SK-MEL-5 (cell line): ENCODE data around the gene DRD5. TPM values are rescaled to one million over a fixed set of nuclear protein-coding genes. Genes with fewer than 3 reads are reported as not detected.
A peak's percentile ranks its signal among the peaks of the same experiment; 100 is the strongest.
"Not testable (repeated sequence)": the region's sequence is repeated elsewhere in the genome, so short reads cannot be mapped to it uniquely, and the experiment has no call there.

Experiments
- DNase-seq: peaks from one replicate; pipeline ENCODE4 v3.0.0-alpha.2; 2016; ENCODE audit warnings: low read depth, low spot score
- in situ Hi-C: cut with HindIII; loops from 2 replicates; pipeline ENCODE4 v1.10.0; 2016; ENCODE audit warnings: low sequenced_read_pairs, high pct_unique_total_duplicates, low pct_unique_long_range_greater_than_20kb
- polyA plus RNA-seq, 2 experiments: library from polyadenylated mRNA; depleted of rRNA; stranded (reverse); fragments of >200 nt; gene quantifications; 2 replicates each; pipeline ENCODE4 v1.2.3, GENCODE V29; 2015
- total RNA-seq: library from RNA; depleted of rRNA; stranded (reverse); fragments of >200 nt; shearing (Covaris generic); gene quantifications from 2 replicates; pipeline ENCODE4 v1.2.3, GENCODE V29; 2014; rRNA removed

Gene DRD5
- not detected in 2 replicates for total RNA-seq
- polyA plus RNA-seq (2015; cell fraction: cytosol; rRNA removed), result not detected in 2 replicates
- polyA plus RNA-seq (2015; cell fraction: nucleus; rRNA removed), result not detected in 2 replicates

GRCh38 chr4:9781343-9782135 is at the start of gene DRD5:
Gene DRD5, plus strand, starts transcription at chr4:9781634. Its CDS starts 396 bp downstream, at chr4:9782030.
- in situ Hi-C loops, result no loop called here
- no peak for DNase-seq

DNA sequence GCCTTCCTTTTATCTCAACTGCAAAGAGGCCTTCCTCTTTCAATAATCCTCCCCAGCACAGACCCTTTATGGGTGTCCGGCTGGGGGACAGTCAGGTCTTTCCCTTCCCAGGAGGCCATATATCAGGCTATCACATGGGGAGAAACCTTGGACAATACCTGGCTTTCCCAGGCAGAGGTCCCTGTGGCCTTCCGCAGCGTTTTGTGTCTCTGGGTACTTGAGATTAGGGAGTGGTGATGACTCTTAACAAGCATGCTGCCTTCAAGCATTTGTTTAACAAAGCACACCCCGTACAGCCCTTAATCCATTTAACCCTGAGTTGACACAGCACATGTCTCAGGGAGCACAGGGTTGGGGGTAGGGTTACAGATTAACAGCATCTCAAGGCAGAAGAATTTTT is 49.2 kb upstream of the DRD5 start:
- DNase-seq, in situ Hi-C loops: not testable (repeated sequence)

GRCh38 chr4:9735515-9735914 is 45.9 kb upstream of the DRD5 start:
- in situ Hi-C loops, result no loop called here
- DNase-seq, result no peak

DNA sequence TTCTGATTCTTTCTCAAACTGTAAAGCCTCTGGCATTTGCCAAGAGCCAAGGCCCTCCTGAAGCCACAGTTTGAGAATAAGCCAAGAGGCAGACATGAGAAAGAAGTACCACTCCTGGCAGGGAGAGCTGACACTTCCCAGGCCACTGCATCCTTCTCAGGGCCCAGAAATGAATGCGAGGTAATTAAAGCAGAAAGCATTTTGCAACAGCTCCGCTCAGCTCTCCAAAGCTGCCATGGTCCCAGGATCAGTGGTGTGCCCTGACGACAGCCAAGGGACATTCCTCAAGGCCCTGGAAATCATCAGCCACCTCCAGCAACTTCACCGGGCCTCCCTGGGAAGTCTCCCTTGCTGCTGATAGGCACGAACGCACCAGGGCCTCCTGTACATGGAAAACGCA is 44.2 kb upstream of the DRD5 start:
- DNase-seq, in situ Hi-C loops: not testable (repeated sequence)

DNA sequence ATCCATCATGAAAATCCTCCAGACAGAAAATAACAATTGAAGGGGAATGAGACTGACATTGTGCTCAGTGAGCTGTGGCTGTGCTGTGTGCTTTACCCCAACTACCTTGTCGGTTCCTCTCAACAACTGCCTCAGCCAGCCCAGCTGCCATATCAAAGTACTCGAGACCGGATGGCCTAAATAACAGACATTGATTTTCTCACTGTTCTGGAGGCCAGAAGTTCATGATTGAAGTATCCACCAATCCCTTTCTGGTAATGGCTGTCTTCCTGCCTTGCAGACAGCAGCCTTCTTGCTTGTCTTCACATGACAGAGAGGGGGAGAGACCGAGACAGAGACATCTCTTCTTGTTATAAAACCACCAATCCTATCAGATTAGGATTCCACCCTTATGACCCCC is 37.6 kb upstream of the DRD5 start:
- DNase-seq, in situ Hi-C loops: not testable (repeated sequence)

GRCh38 chr4:9745782-9746181 is 35.7 kb upstream of the DRD5 start:
- in situ Hi-C loops, result no loop called here
- no peak for DNase-seq

GRCh38 chr4:9758641-9759317 is 22.7 kb upstream of the DRD5 start:
- no peak for DNase-seq
- in situ Hi-C loops, result no loop called here

DNA sequence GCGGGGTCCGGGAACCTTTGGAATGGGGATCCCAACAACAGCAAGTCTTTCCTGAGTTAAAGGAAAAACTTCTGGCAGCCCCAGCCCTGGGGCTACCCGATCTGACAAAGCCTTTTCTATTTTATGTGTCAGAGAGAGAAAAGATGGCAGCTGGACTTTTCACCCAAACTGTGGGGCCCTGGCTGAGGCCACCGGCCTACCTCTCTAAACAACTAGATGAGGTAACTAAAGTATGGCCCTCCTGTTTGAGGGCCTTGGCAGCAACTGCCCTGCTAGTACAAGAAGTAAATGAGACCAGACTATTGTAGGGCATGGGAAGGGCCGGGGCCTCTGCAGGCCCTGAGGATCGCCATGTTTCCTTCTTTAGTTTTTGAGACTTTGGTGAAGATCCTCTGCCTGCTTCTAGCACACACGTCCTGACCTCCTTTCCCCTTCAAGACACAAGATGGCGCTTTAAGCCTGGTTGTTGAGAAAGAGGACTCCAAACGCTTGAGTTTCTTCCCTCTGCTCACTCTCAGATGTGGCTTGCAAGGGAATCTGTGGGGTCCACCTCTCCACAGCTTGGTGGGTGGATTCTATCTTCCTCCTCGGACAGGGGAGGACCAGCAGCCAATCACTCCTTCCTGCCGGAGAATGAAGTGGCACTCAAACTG is 18.5 kb upstream of the DRD5 start:
- DNase-seq, result peak; percentile 88
- in situ Hi-C loops, result no loop called here

DNA sequence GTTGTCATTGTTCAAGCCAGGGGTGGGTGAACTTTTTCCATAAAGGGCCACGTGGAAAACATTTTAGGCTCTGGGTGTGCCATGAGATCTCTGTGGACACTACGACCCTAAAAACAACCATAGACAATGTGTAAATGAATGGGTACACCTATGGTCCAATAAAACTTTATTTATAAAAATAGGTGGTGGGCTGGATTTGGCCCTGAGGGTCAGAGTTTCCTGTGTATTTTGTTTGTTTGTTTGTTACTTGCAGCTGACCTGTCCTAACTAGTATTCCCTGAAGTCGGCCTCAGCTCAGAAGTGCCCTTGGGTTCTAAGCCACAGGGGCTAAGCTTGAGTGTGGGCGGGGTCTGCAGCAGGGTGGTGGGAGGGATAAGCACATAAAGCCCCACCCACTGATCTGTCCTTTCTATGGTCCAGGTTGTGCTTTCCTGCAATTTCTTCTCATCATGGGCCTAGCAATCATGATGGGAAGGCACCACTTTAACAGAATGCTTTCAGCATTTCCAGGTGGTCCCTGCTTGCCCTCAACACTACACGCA is 17.2 kb upstream of the DRD5 start:
- DNase-seq, result no peak
- in situ Hi-C loops, result no loop called here

DNA sequence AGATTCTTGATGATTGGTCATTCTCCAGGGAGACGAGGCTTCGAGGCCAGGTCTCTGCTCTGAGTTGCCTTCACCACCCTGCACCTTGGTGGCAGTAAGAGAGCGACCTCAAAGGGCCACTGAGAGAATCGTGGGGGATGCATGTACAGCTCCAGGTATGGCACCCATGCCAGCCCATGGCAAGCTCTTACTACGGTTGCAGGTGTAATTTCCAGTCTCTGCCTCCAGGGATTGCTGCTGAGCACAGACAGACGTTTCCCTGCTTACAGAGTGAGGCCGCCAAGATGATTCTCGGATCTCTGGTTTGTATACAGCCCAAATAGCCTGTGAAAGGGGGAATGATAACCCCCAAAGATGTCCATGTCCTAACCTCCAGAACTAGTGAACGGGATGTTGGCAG is 16.3 kb upstream of the DRD5 start:
- in situ Hi-C loops, result no loop called here
- DNase-seq, result peak; percentile 60

DNA sequence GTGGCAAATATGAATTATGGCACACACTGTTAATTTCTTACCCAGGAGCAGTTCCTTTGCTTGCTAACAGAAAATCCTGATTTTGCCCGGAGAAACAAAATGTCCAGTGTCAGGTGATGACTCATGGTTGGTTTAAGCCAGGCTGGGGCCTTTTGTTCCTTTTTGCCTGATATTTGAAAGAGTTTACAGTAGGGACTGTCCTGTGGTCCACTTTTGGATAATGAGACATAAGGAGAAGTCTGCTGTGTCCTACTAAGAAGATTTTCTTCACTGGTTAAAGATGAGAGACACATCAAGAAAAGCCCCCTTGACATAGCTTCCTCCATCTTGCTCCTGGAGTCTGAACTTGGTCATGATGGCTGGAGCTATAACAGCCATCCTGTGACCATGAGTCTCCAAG is 12.1 kb upstream of the DRD5 start:
- in situ Hi-C loops, result no loop called here
- DNase-seq, result no peak

DNA sequence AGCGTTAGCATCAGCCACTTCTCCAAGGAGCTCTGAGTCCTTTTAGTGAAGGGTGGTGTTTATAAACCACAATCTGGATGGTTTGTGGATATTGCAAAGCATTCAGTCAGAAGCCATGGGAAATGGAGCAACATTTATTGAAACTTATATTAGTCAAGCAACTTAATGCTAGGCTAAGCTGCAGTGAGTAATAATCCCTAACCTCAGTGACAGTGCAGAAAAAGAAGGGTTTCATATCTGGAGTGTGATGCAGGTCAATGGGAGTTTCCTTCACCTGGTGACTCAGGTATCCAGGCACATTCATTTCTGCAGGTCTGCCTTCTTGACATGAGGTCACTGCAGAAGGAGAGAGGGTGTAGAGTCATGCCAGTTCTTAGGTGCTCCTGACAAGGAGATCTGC is 10.4 kb upstream of the DRD5 start:
- in situ Hi-C loops, result no loop called here
- no peak for DNase-seq

DNA sequence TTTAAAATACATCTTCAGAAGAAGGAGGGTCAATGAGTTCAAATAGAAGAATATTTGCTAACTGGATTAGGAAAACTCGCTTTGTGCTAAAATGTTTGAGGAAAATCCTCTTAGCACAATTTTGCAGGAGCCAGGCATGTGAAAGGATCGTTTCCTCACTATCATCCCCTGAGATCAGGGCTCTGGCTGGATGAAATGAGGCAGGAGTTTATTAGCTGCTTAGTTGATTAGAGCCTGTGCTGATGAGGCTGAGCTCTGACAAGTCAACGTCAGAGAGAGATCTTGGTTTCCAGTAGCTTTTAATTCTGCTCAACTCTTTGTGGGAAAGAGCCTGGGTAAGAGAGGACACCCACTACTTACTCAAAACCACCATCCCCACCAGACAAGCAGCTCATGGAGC is 8.0 kb upstream of the DRD5 start:
- DNase-seq, result no peak
- in situ Hi-C loops, result no loop called here

DNA sequence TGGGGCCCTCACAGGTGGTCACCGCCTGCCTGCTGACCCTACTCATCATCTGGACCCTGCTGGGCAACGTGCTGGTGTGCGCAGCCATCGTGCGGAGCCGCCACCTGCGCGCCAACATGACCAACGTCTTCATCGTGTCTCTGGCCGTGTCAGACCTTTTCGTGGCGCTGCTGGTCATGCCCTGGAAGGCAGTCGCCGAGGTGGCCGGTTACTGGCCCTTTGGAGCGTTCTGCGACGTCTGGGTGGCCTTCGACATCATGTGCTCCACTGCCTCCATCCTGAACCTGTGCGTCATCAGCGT is 652 bp downstream of the DRD5 start:
- no peak for DNase-seq
- in situ Hi-C loops, result no loop called here

DNA sequence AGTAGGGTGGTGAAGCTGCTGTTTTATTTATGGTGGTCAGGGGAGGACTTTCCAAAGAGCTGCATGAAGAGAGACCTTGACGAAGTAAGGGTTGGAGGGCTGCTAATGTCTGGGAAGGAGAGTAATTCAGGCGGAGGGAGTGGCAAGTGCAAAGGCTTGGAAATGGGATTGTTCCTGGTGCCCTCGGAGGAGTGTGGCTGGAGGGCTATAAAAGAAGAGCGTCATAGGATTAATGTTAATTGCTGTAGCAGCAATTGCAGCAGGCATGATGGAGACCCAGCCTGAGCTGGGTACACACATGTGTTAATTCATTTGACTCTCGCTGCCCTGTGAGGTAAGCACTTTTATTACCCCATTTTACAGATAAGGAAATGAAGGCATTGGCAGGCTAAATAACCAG is 4.5 kb downstream of the DRD5 start:
- in situ Hi-C loops, DNase-seq: not testable (repeated sequence)

DNA sequence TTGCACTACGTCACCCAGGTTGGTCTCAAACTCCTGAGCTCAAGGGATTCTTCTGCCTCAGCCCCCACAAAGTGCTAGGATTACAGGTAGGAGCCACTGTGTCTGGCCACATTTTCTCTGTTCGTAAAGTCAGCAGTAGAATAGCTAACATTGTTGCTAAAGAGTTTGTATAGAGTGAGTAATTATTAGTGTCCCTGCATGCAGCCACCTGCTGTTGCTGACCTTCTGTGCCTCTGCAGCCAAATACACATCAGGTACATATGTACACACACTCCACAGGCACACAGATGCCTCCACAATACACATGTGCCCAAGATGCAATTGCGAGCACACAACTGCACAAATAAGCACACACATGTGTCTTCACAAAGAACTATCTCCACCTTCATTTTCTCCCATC is 10.9 kb downstream of the DRD5 start:
- in situ Hi-C loops, result no loop called here
- no peak for DNase-seq

- in situ Hi-C loops, DNase-seq: not testable (repeated sequence)
Observed at GRCh38 chr4:9796641-9797040, 15.2 kb downstream of the DRD5 start.

- in situ Hi-C loops, result no loop called here
- no peak for DNase-seq
Observed at GRCh38 chr4:9800848-9801247, 19.4 kb downstream of the DRD5 start.
